NT2/D1 (cell line): ENCODE results near the gene GOLGB1.

Experiments used
- DNase-seq: peaks from one replicate; pipeline ENCODE4 v3.0.0-alpha.2; 2011; ENCODE audit warnings: low read depth, low spot score
- H3K27me3 ChIP-seq: 2 replicates; pipeline ENCODE4 v1.6.0; 2011; ENCODE audit warnings: mild to moderate bottlenecking; ENCODE audit not compliant: insufficient read length, insufficient read depth
- H3K36me3 ChIP-seq: 2 replicates; pipeline ENCODE4 v1.6.1; 2011; ENCODE audit warnings: mild to moderate bottlenecking, low read length, mixed read lengths; ENCODE audit not compliant: insufficient read depth, insufficient read length
- H3K4me1 ChIP-seq: 2 replicates; pipeline ENCODE4 v1.5.1; 2011; ENCODE audit not compliant: insufficient read depth, insufficient read length
- H3K4me3 ChIP-seq: 2 replicates; pipeline ENCODE4 v1.5.1; 2011; ENCODE audit warnings: low read depth; ENCODE audit not compliant: insufficient read length
- H3K9ac ChIP-seq: 2 replicates; pipeline ENCODE4 v1.6.0; 2011; ENCODE audit warnings: low read depth; ENCODE audit not compliant: insufficient read length
- H3K9me3 ChIP-seq: 2 replicates; pipeline ENCODE4 v1.5.1; 2011; ENCODE audit warnings: mild to moderate bottlenecking, low read length; ENCODE audit not compliant: insufficient read depth
- SUZ12 ChIP-seq: IDR thresholded peaks from 2 replicates; pipeline ENCODE4 v1.6.1; 2011; ENCODE audit not compliant: insufficient read length, insufficient read depth; ENCODE audit errors: extremely low read depth
- YY1 ChIP-seq: IDR thresholded peaks from 2 replicates; pipeline ENCODE4 v1.6.1; 2011; ENCODE audit not compliant: insufficient read length, insufficient read depth
- ZNF274 ChIP-seq: IDR thresholded peaks from 2 replicates; pipeline ENCODE4 v1.6.1; 2011; ENCODE audit warnings: mild to moderate bottlenecking, low read depth, low read length

The GOLGB1 gene

DNA sequence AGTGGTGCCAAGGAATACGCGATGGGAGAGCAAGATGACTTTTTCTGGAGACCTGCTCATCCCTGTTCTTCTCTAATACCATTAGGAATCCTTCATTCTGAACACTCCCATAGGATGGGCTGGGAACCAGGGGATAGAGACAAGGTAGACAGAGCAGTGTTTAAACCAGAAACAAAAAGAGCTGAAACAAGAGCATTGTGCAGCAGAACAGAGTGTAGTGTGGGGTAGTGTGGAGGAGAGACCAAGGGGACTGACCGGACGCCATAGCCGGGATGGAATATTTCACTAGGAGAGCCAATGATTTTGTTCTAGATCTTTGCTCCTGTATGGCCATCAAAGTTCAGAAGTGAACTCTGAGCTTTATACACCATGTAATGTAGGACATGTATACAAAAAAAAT is 104.5 kb downstream of the GOLGB1 start:
- no peak for DNase-seq

DNA sequence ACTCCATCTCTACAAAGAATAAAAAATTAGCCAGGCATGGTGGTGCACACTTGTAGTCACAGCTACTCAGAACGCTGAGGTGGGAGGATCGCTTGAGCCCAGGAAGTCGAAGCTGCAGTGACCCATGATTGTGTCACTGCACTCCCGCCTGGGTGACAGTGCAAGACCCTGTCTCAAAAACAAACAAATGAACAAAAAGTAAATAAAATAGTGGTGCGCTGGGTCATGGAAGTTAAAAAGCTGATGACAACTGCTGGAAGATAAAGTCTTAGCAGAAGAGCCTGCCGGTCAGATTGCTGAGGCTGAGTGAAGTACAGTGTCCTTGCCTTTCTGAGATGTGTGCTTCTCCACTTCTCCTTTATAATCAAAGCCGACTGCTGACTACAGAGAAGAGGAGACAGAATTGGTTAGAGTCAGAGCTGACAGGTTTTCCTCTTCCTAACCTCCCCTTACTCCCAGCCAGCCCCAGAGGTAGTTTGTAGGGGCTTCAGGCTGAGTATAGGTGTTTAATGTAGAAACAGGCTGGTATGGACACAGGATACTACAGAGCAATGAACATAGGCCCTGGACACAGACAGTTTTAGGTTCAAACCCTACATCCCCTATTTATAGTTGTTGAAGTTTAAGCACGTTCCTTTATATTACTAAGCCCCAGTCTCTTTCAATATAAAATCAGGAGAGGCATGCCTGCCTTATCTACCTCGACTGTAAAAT is 106.8 kb downstream of the GOLGB1 start:
- Histone ChIP-seq H3K9ac (no peak overlapping the region), H3K36me3 (no peaks in the 10 kb centered on the region), H3K4me1 (no peaks in the 10 kb centered on the region), H3K9me3 (no peaks in the 10 kb centered on the region), H3K4me3 (no peak overlapping the region), H3K27me3 (no peaks in the 10 kb centered on the region)
- no peak for TF ChIP-seq YY1
- no peak for DNase-seq

More for the DNA sequence above, 104.5 kb downstream of the GOLGB1 start:
- Histone ChIP-seq H3K27me3 (no peaks in the 10 kb centered on the region), H3K9me3 (peaks cover 6% of the 10 kb centered on the region; the same call in 1 of the 2 replicates), H3K36me3 (no peaks in the 10 kb centered on the region), H3K4me1 (no peaks in the 10 kb centered on the region), H3K4me3 (no peak overlapping the region), H3K9ac (no peak overlapping the region)
- TF ChIP-seq YY1 (no peak), SUZ12 (no peak), ZNF274 (no peak)

DNA sequence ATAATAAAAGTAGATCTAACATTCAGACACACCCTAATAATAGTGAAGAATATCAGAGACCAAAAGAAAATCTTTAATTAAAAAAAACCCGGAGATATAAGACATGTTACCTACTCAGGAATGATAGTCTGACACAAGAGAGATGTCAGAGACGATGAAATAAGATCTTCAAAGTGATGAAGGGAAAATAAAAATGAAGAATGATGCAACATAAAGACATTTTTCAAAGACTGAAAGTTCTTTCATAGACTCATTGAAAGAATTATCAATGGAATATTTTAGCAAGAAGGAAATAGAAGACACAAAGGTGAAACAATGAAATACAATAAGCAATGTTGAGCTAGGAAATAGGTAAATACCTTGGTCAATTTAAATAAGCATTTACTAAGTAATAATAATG is 108.4 kb downstream of the GOLGB1 start:
- H3K36me3 ChIP-seq, result no peaks in the 10 kb centered on the region
- no peaks in the 10 kb centered on the region for H3K27me3 ChIP-seq
- H3K4me1 ChIP-seq, result no peaks in the 10 kb centered on the region
- no peak overlapping the region for H3K9ac ChIP-seq
- no peak for DNase-seq
- no peak for TF ChIP-seq YY1
- TF ChIP-seq SUZ12, result no peak
- no peak for TF ChIP-seq ZNF274
- no peaks in the 10 kb centered on the region for H3K9me3 ChIP-seq
- no peak overlapping the region for H3K4me3 ChIP-seq

DNA sequence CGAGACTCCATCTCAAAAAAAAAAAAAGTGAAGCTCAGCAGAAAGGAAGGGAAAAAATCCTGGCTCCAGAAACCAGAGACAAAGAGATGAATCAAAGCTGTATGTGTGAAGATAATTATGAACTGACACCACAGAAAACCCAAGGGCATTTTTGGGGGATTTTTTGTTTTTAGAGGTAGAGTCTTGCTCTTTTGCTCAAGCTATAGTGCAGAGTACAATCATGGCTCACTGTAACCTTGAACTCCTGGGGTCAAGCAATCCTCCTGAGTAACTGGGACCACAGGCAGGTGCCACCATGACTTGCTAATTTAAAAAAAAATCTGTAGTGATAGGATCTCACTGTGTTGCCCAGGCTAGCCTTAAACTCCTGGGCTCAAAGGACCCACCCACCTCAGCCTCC is 111.6 kb downstream of the GOLGB1 start:
- H3K9me3 ChIP-seq, result no peaks in the 10 kb centered on the region
- H3K9ac ChIP-seq, result no peak overlapping the region
- H3K36me3 ChIP-seq, result no peaks in the 10 kb centered on the region
- DNase-seq, result no peak
- TF ChIP-seq YY1 (no peak), SUZ12 (no peak), ZNF274 (no peak)
- H3K27me3 ChIP-seq, result no peaks in the 10 kb centered on the region
- no peak overlapping the region for H3K4me3 ChIP-seq
- no peaks in the 10 kb centered on the region for H3K4me1 ChIP-seq

DNA sequence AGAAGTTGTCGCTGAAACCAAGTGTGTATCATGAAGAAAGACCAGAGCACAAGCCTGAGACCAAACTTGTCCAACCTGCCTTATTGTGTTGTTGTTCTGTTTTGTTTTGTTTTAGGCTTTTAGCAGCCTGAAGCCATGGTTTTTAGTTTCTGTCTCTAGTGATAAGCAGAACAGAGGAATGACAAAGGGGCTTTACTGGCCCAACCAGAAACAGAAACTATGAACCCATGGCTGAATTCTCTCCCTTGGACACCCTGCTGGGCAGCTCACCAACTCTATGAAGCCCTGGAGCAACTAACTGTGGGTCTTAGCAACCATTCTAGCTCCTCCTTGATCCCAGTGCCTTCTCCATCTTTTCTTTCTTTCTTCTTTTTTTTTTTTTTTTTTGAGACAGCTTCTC is 119.2 kb downstream of the GOLGB1 start:
- TF ChIP-seq ZNF274 (no peak), YY1 (no peak)
- Histone ChIP-seq H3K9me3 (no peaks in the 10 kb centered on the region), H3K36me3 (no peaks in the 10 kb centered on the region), H3K4me3 (no peak overlapping the region), H3K27me3 (no peaks in the 10 kb centered on the region), H3K4me1 (no peaks in the 10 kb centered on the region), H3K9ac (no peak overlapping the region)
- DNase-seq, result no peak

DNA sequence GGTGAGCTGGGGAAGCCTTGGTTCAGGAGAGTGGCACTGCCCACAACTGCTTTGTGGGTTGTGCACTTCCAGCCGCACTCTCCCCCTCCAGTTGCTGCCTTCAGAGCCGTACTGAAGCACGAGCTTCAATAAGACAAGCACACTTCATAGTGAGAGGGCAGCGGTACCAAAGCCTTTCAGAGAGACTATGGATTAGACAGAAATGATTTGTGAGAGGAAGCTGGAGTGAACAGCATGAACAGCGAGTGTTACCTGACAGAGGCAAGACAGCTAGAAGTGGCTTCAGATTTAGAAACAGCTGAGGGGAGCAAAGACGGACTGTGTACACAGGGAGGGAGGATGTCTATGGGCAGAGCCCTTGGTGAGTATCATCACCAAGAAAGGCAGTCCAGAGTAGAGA is 119.9 kb downstream of the GOLGB1 start:
- TF ChIP-seq ZNF274 (no peak), YY1 (no peak)
- H3K4me1 ChIP-seq, result no peaks in the 10 kb centered on the region
- no peak overlapping the region for H3K9ac ChIP-seq
- H3K9me3 ChIP-seq, result no peaks in the 10 kb centered on the region
- H3K27me3 ChIP-seq, result no peaks in the 10 kb centered on the region
- H3K4me3 ChIP-seq, result no peak overlapping the region
- no peak for DNase-seq
- H3K36me3 ChIP-seq, result no peaks in the 10 kb centered on the region

DNA sequence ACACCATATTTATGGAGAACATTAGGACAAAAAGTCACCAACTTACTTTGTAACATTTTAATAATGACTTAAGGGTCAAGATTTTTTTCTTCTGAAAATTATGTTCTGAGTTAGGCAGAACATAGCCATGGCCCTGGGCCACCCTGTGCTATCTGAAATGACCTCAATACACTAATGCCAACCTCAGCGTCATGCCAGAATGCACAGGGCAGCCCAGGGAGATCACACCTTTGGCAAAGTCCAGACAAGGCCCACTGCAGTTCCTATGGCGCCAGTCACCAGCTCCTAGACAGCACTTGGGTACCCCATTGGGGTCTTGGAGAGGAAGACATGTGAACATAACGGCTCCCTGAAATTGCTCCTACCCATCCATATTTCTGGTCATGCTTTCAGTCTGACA is 121.9 kb downstream of the GOLGB1 start:
- Histone ChIP-seq H3K4me1 (no peaks in the 10 kb centered on the region), H3K9ac (no peak overlapping the region), H3K36me3 (no peaks in the 10 kb centered on the region), H3K4me3 (no peak overlapping the region), H3K9me3 (no peaks in the 10 kb centered on the region), H3K27me3 (no peaks in the 10 kb centered on the region)
- no peak for DNase-seq
- TF ChIP-seq YY1, result no peak
- no peak for TF ChIP-seq SUZ12
- TF ChIP-seq ZNF274, result no peak

DNA sequence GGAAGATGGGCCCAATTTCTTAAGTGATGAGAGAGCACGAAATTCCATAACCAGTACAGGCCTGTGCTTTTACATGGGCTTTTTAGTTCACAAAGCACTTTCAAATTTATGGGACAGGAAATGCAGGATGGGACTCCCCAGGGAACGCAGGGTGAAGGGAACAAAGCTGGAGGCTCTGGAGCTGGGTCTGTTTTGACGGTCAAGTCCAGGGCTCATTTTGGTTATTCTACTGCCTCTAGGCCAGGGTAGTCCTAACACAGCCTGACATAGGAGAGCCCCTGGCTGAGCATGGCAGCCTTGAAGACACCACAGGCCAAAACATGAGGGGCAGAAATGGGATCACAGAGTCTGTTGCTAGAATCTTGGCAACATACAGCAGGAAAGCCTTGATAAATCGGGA is 122.3 kb downstream of the GOLGB1 start:
- DNase-seq, result no peak
- Histone ChIP-seq H3K27me3 (no peaks in the 10 kb centered on the region), H3K9ac (no peak overlapping the region), H3K36me3 (no peaks in the 10 kb centered on the region), H3K4me1 (no peaks in the 10 kb centered on the region), H3K9me3 (no peaks in the 10 kb centered on the region), H3K4me3 (no peak overlapping the region)
- TF ChIP-seq YY1 (no peak), ZNF274 (no peak), SUZ12 (no peak)
